ENCODE measurements around the gene GAL3ST3.
A peak's percentile ranks its signal among the peaks of the same experiment; 100 is the strongest.
"Not testable (repeated sequence)": the region's sequence is repeated elsewhere in the genome, so short reads cannot be mapped to it uniquely, and the experiment has no call there.

The GAL3ST3 gene

GRCh38 chr11:66012946-66013761 lies 35.8 kb downstream of the GAL3ST3 start:
- no peak for DNase-seq

GRCh38 chr11:66012371-66012945 lies 36.5 kb downstream of the GAL3ST3 start:
- DNase-seq = no peak

- no peak for DNase-seq
Measured at GRCh38 chr11:66011785-66012303, 37.1 kb downstream of the GAL3ST3 start, which contains the start of gene CST6. TSS of gene CST6 (plus strand) at chr11:66012008. CDS start at chr11:66012045, 37 bp downstream.

GRCh38 chr11:66011239-66011784 lies 37.6 kb downstream of the GAL3ST3 start:
- DNase-seq = no peak

- DNase-seq = not testable (repeated sequence)
Measured at GRCh38 chr11:66010036-66010435, 38.9 kb downstream of the GAL3ST3 start.

- DNase-seq = no peak
Measured at GRCh38 chr11:66008468-66009101, 40.4 kb downstream of the GAL3ST3 start.

- no peak for DNase-seq
Measured at GRCh38 chr11:66008095-66008467, 40.9 kb downstream of the GAL3ST3 start.

GRCh38 chr11:66007201-66007634 lies 41.7 kb downstream of the GAL3ST3 start:
- no peak for DNase-seq

- no peak for DNase-seq
Measured at GRCh38 chr11:66006891-66007176, 42.1 kb downstream of the GAL3ST3 start.

GRCh38 chr11:66006134-66006890 lies 42.6 kb downstream of the GAL3ST3 start:
- no peak for DNase-seq

- DNase-seq = no peak
Measured at GRCh38 chr11:66004186-66004585, 44.8 kb downstream of the GAL3ST3 start.

GRCh38 chr11:66003291-66003690 lies 45.7 kb downstream of the GAL3ST3 start:
- DNase-seq = no peak

- peak in 1 of 2 experiments; percentile 51 for DNase-seq
Measured at GRCh38 chr11:66002648-66003225, 46.2 kb downstream of the GAL3ST3 start.

- DNase-seq = peak; percentile 83 to 92
Measured at GRCh38 chr11:66001942-66002647, 46.9 kb downstream of the GAL3ST3 start, which contains the start of the genes BANF1 and EIF1AD. TSS of gene BANF1 (plus strand) at chr11:66002503. CDS start at chr11:66003251, 748 bp downstream. TSS of gene EIF1AD (minus strand) at chr11:66002157. CDS start at chr11:66000389, 1,768 bp downstream.

GRCh38 chr11:65997286-65997685 lies 51.7 kb downstream of the GAL3ST3 start:
- DNase-seq = no peak

GRCh38 chr11:65992056-65992455 lies 56.9 kb downstream of the GAL3ST3 start:
- no peak for DNase-seq
